Suprapubic skin (tissue), 4 donors: ENCODE measurements around the gene PINK1.

Experiments used
- EP300 ChIP-seq: sonication (generic); formaldehyde crosslinking; IDR thresholded peaks from one replicate; pipeline ENCODE4 v1.6.1; 2017; ENCODE audit warnings: antibody characterized with exemption
- POLR2A ChIP-seq, 2 donors: fragments of 450-650 bp; IDR thresholded peaks; one replicate each; pipeline ENCODE4 v1.6.1; 2017; ENCODE audit warnings: antibody characterized with exemption in 2 of 2, mild to moderate bottlenecking in 2 of 2, moderate library complexity in 2 of 2
- POLR2AphosphoS5 ChIP-seq, 3 donors: sonication (generic); formaldehyde crosslinking; IDR thresholded peaks; one replicate each; pipeline ENCODE4 v1.6.1; 2017; ENCODE audit warnings: antibody characterized with exemption in 3 of 3
- TF ChIP-seq, protein P1 (sequence below), 2 donors: fragments of 200-600 bp in 1 of 2; fragments of 450-650 bp in 1 of 2; sonication (generic) in 1 of 2; IDR thresholded peaks; one replicate each; pipeline ENCODE4 v1.5.1; 2016 to 2019; ENCODE audit warnings: antibody characterized with exemption in 2 of 2, mild to moderate bottlenecking in 1 of 2, moderate library complexity in 1 of 2

DNA sequence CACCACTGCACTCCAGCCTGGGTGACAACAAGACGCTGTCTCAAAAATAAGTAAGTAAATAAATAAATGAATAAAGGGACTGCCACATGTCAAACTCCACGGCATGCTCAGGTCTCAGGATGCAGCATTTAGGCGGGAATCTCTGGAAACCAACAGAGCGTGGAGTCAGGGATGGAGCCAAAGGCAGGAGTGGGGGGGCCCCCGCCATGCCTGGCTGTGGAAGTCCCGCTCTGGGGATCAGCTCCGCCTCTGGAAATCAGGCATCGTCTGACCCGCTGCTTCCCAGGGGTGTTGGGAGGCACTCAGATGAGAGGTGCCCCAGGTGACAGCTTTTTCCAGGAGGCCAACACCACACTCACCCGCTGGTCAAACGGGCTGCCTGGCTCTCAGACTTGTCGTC lies 64.3 kb downstream of the PINK1 start:
- TF ChIP-seq, protein P1, sequence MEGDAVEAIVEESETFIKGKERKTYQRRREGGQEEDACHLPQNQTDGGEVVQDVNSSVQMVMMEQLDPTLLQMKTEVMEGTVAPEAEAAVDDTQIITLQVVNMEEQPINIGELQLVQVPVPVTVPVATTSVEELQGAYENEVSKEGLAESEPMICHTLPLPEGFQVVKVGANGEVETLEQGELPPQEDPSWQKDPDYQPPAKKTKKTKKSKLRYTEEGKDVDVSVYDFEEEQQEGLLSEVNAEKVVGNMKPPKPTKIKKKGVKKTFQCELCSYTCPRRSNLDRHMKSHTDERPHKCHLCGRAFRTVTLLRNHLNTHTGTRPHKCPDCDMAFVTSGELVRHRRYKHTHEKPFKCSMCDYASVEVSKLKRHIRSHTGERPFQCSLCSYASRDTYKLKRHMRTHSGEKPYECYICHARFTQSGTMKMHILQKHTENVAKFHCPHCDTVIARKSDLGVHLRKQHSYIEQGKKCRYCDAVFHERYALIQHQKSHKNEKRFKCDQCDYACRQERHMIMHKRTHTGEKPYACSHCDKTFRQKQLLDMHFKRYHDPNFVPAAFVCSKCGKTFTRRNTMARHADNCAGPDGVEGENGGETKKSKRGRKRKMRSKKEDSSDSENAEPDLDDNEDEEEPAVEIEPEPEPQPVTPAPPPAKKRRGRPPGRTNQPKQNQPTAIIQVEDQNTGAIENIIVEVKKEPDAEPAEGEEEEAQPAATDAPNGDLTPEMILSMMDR (IDR thresholded peaks at IDR 0.05), result no peak
- no peak for TF ChIP-seq POLR2AphosphoS5 (IDR thresholded peaks at IDR 0.05)
- no peak for TF ChIP-seq POLR2A (IDR thresholded peaks at IDR 0.05)
- no peak for TF ChIP-seq EP300
